MM.1S (cell line): Measurements from ENCODE around the gene ADO.

Experiments used
- DNase-seq: peaks from one replicate; pipeline ENCODE4 v3.0.0-alpha.2; 2015
- H2AFZ ChIP-seq: fragments of 300-600 bp; sonication (generic); 2 replicates; pipeline ENCODE4 v1.6.0; 2016; ENCODE audit warnings: antibody characterized with exemption, low read length
- H3F3A ChIP-seq: fragments of 300-600 bp; sonication (generic); 2 replicates; pipeline ENCODE4 v1.6.1; 2016; ENCODE audit warnings: mild to moderate bottlenecking, antibody characterized with exemption, low read length, moderate library complexity, mixed read lengths; ENCODE audit not compliant: insufficient read depth
- H3K27ac ChIP-seq: fragments of 300-600 bp; sonication (generic); 2 replicates; pipeline ENCODE4 v1.5.1; 2016; ENCODE audit warnings: mild to moderate bottlenecking, low read length
- H3K27me3 ChIP-seq: fragments of 300-600 bp; sonication (generic); replicated peaks from 2 replicates; pipeline ENCODE4 v1.6.0; 2016; ENCODE audit warnings: low read length; ENCODE audit not compliant: insufficient read depth
- H3K36me3 ChIP-seq: fragments of 300-600 bp; sonication (generic); replicated peaks from 2 replicates; pipeline ENCODE4 v1.6.1; 2016; ENCODE audit warnings: mild to moderate bottlenecking, low read length, mixed read lengths; ENCODE audit not compliant: insufficient read depth
- H3K4me1 ChIP-seq: fragments of 300-600 bp; sonication (generic); 2 replicates; pipeline ENCODE4 v1.6.1; 2016; ENCODE audit warnings: low read length, mixed read lengths
- H3K4me2 ChIP-seq: fragments of 300-600 bp; sonication (generic); 2 replicates; pipeline ENCODE4 v1.6.0; 2016; ENCODE audit warnings: low read depth, low read length
- H3K4me3 ChIP-seq: fragments of 300-600 bp; sonication (generic); 2 replicates; pipeline ENCODE4 v1.5.1; 2016; ENCODE audit warnings: low read length, mixed read lengths
- H3K79me2 ChIP-seq: fragments of 300-600 bp; sonication (generic); 2 replicates; pipeline ENCODE4 v1.6.1; 2016; ENCODE audit warnings: mixed run types, low read length, mixed read lengths
- H3K9ac ChIP-seq: fragments of 300-600 bp; sonication (generic); 2 replicates; pipeline ENCODE4 v1.6.1; 2016; ENCODE audit warnings: low read length, mixed read lengths
- H3K9me2 ChIP-seq: fragments of 300-600 bp; sonication (generic); replicated peaks from 2 replicates; pipeline ENCODE4 v1.6.1; 2016; ENCODE audit warnings: mild to moderate bottlenecking, low read length, mixed read lengths; ENCODE audit not compliant: insufficient read depth
- H3K9me3 ChIP-seq: fragments of 300-600 bp; sonication (generic); replicated peaks from 2 replicates; pipeline ENCODE4 v1.6.1; 2016; ENCODE audit warnings: mild to moderate bottlenecking, low read length, mixed read lengths; ENCODE audit not compliant: insufficient read depth
- H4K20me1 ChIP-seq: fragments of 300-600 bp; sonication (generic); 2 replicates; pipeline ENCODE4 v1.6.1; 2016; ENCODE audit warnings: mild to moderate bottlenecking, low read length, moderate library complexity, mixed read lengths; ENCODE audit not compliant: insufficient read depth
- CTCF ChIP-seq: fragments of 300-600 bp; sonication (generic); IDR thresholded peaks from 2 replicates; pipeline ENCODE4 v1.5.1; 2016; ENCODE audit warnings: antibody characterized with exemption, low read length, mixed read lengths
- EZH2 ChIP-seq: fragments of 300-600 bp; sonication (generic); optimal IDR thresholded peaks from 2 replicates; pipeline ENCODE3; 2017; ENCODE audit warnings: low read depth, mild to moderate bottlenecking, antibody characterized with exemption, low read length, mixed read lengths
- EZH2phosphoT487 ChIP-seq: fragments of 300-600 bp; sonication (generic); IDR thresholded peaks from 2 replicates; pipeline ENCODE4 v1.6.1; 2018; ENCODE audit warnings: antibody characterized with exemption, low read length

ADO gene

GRCh38 chr10:62801871-62802270, 2.6 kb upstream of the ADO start:
- Histone ChIP-seq H3K36me3 (no peaks in the 10 kb centered on the region), H3K9me3 (no peaks in the 10 kb centered on the region), H3K4me1 (peaks cover 15% of the 10 kb centered on the region), H3K27ac (no peak overlapping the region), H3F3A (no peaks in the 10 kb centered on the region), H3K4me2 (no peak overlapping the region), H3K9me2 (no peaks in the 10 kb centered on the region), H4K20me1 (no peaks in the 10 kb centered on the region), H3K27me3 (no peaks in the 10 kb centered on the region), H3K9ac (no peak overlapping the region), H2AFZ (no peak overlapping the region), H3K79me2 (peaks cover 21% of the 10 kb centered on the region), H3K4me3 (no peak overlapping the region)
- TF ChIP-seq CTCF: no peak
- no peak for TF ChIP-seq EZH2
- no peak for TF ChIP-seq EZH2phosphoT487
- no peak for DNase-seq

- peaks cover 7% of the 10 kb centered on the region; the same call in 1 of the 2 replicates for H4K20me1 ChIP-seq
- peak overlapping the region; percentile 99 for H3K4me2 ChIP-seq
- no peak for DNase-seq
- TF ChIP-seq EZH2 (no peak), CTCF (no peak), EZH2phosphoT487 (no peak)
- H2AFZ ChIP-seq: peak overlapping the region; percentile 97
- H3K27me3 ChIP-seq: no peaks in the 10 kb centered on the region
- no peaks in the 10 kb centered on the region for H3K9me3 ChIP-seq
- 0 out of 2 replicates have a peak, but pooled peaks cover 4% of the 10 kb centered on the region for H3K36me3 ChIP-seq
- H3K9ac ChIP-seq: peak overlapping the region; percentile 77
- peaks cover 40% of the 10 kb centered on the region for H3K79me2 ChIP-seq
- H3K4me1 ChIP-seq: peaks cover 19% of the 10 kb centered on the region
- no peaks in the 10 kb centered on the region for H3K9me2 ChIP-seq
- peak overlapping the region; percentile 76; the same call in 1 of the 2 replicates for H3K27ac ChIP-seq
- peak overlapping the region; percentile 94 for H3K4me3 ChIP-seq
- H3F3A ChIP-seq: no peaks in the 10 kb centered on the region
Measured at GRCh38 chr10:62803724-62804355, 680 bp upstream of the ADO start.

- Histone ChIP-seq H3K4me2 (peak overlapping the region; percentile 94), H3K4me1 (peaks cover 19% of the 10 kb centered on the region), H4K20me1 (peaks cover 7% of the 10 kb centered on the region; the same call in 1 of the 2 replicates), H3K27ac (peak overlapping the region; percentile 76; the same call in 1 of the 2 replicates), H3K9me3 (no peaks in the 10 kb centered on the region), H2AFZ (peak overlapping the region; percentile 76), H3K4me3 (peak overlapping the region; percentile 94), H3K36me3 (0 out of 2 replicates have a peak, but pooled peaks cover 4% of the 10 kb centered on the region), H3K9ac (peak overlapping the region; percentile 77), H3K79me2 (peaks cover 45% of the 10 kb centered on the region), H3F3A (no peaks in the 10 kb centered on the region), H3K9me2 (no peaks in the 10 kb centered on the region), H3K27me3 (no peaks in the 10 kb centered on the region)
- peak; percentile 41 for DNase-seq
- TF ChIP-seq CTCF: no peak
- no peak for TF ChIP-seq EZH2
- TF ChIP-seq EZH2phosphoT487: no peak
Measured at GRCh38 chr10:62805231-62806099, 945 bp downstream of the ADO start.
